Measurements from ENCODE around the gene MEGF11. TPM values are rescaled to one million over a fixed set of nuclear protein-coding genes. Genes with fewer than 3 reads are reported as not detected.

MEGF11 gene
- total RNA-seq, 1 donor from 2014 or later, result 0.06 TPM

DNA sequence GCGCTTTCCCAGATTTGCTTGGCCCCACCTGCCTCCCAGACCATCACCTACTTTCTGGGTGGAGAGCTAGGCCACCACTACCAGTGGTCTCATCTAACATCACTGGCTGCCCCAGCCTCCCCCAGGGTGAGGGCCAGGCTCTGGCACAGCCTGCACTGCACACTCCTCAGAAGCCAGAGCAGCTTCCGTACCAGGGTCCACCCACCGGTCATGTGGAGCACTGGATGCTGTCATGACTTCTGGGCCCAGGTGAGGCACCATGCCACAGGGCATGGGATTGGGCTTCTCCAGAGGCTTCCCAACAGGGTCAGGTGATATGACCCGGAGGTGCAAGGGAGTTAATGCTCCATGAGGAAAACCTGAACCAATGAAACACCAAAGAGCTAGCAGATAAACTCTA is 14.0 kb downstream of the MEGF11 start:
- H2AFZ ChIP-seq (replicated peaks), result no peak overlapping the region
- H3K4me1 ChIP-seq, result no peaks in the 10 kb centered on the region
- H3K27me3 ChIP-seq, result no peaks in the 10 kb centered on the region
- no peak overlapping the region for H3K4me3 Mint-ChIP-seq
- H3K4me2 ChIP-seq, result no peak overlapping the region
- no peak overlapping the region for H3K27ac Mint-ChIP-seq
- no peaks in the 10 kb centered on the region for H3K36me3 ChIP-seq
- no peak for DNase-seq (ENCODE audit: low spot score)
- no peaks in the 10 kb centered on the region for H3K79me2 ChIP-seq (ENCODE audit: low read depth)
- H3K4me1 Mint-ChIP-seq, result no peaks in the 10 kb centered on the region
- H3K4me3 ChIP-seq, result no peak overlapping the region
- no peaks in the 10 kb centered on the region for H3F3A ChIP-seq (ENCODE audit: low read depth)
- no peak overlapping the region for H3K27ac ChIP-seq
- no peaks in the 10 kb centered on the region for H4K20me1 ChIP-seq (ENCODE audit: low read depth)
- no peaks in the 10 kb centered on the region for H3K9me3 Mint-ChIP-seq
- no peaks in the 10 kb centered on the region for H3K36me3 Mint-ChIP-seq
- H3K27me3 Mint-ChIP-seq (ENCODE audit: insufficient read depth, low read depth), result peaks cover 11% of the 10 kb centered on the region
- TF ChIP-seq, protein P1, sequence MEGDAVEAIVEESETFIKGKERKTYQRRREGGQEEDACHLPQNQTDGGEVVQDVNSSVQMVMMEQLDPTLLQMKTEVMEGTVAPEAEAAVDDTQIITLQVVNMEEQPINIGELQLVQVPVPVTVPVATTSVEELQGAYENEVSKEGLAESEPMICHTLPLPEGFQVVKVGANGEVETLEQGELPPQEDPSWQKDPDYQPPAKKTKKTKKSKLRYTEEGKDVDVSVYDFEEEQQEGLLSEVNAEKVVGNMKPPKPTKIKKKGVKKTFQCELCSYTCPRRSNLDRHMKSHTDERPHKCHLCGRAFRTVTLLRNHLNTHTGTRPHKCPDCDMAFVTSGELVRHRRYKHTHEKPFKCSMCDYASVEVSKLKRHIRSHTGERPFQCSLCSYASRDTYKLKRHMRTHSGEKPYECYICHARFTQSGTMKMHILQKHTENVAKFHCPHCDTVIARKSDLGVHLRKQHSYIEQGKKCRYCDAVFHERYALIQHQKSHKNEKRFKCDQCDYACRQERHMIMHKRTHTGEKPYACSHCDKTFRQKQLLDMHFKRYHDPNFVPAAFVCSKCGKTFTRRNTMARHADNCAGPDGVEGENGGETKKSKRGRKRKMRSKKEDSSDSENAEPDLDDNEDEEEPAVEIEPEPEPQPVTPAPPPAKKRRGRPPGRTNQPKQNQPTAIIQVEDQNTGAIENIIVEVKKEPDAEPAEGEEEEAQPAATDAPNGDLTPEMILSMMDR (IDR thresholded peaks at IDR 0.05), result no peak
- TF ChIP-seq EZH2phosphoT487 (IDR thresholded peaks at IDR 0.05), result no peak
- TF ChIP-seq EZH2 (IDR thresholded peaks at IDR 0.05), result no peak
- H3K9me3 ChIP-seq (ENCODE audit: low read depth), result no peaks in the 10 kb centered on the region
- no peak overlapping the region for H3K9ac ChIP-seq

DNA sequence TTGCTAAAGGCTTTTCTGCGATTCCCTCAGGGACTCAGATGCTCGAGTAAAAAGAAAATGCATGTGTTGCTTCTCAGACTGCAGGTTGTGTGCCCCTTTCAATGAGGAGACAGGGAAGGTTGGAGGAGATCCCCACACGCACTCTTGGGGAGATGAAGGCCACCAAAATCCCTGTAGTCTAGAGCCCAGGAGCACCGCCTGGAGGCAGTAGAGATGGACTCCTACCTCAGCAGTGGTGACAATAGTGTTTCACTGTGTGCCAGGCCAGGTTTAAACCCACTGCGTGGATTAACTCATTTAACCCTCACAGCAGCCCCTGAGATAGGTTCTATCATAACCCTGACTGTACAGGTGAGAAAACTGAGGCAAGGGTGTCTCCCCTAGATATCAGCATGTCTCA is 15.2 kb downstream of the MEGF11 start:
- H3K4me1 Mint-ChIP-seq, result no peaks in the 10 kb centered on the region

DNA sequence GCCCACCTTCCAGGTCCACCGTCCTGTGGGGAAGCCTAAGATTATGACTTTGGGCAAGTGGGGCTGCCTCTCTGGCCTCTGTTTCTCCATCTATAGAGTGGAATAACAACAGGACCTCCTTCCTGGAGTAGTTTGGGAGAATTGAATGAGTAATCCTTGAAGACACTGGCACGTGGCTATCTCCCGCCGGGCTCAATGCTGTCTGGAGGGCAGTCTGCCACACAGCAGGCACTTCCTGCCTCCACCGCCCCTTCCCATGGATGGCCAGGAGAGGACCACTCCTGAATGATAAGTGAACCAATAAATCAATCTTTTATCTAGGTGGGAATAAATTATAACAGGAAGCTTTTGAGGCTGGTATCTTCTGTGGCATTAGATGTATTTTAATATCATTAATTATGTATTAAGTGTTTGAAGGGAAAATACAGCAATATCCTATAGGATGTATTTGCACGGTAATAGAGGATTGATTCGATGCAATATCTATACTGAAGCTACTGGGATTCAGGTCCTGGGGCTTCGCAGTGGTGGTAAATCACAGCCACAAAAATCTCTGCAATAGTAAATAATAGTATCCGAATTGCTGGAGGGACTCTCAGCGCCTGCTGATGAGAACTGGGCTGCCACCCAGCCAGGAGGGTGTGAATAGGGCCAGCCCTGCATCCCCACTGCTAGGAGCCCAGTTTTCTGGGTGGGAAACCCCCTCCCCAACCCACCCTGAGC is 15.9 kb downstream of the MEGF11 start:
- no peak overlapping the region for H3K4me3 ChIP-seq
- no peaks in the 10 kb centered on the region for H3K9me3 Mint-ChIP-seq
- H3K79me2 ChIP-seq (ENCODE audit: low read depth), result no peaks in the 10 kb centered on the region
- no peaks in the 10 kb centered on the region for H3K4me1 ChIP-seq
- H3K27me3 ChIP-seq, result no peaks in the 10 kb centered on the region
- no peaks in the 10 kb centered on the region for H3K9me3 ChIP-seq (ENCODE audit: low read depth)
- H3F3A ChIP-seq (ENCODE audit: low read depth), result no peaks in the 10 kb centered on the region
- H3K4me3 Mint-ChIP-seq, result peak overlapping the region; percentile 23
- H2AFZ ChIP-seq (replicated peaks), result no peak overlapping the region
- H3K27me3 Mint-ChIP-seq (ENCODE audit: insufficient read depth, low read depth), result peaks cover 11% of the 10 kb centered on the region
- no peaks in the 10 kb centered on the region for H3K36me3 Mint-ChIP-seq
- no peak overlapping the region for H3K27ac ChIP-seq
- DNase-seq (ENCODE audit: low spot score), result no peak
- no peak overlapping the region for H3K27ac Mint-ChIP-seq
- no peaks in the 10 kb centered on the region for H4K20me1 ChIP-seq (ENCODE audit: low read depth)
- H3K4me1 Mint-ChIP-seq, result no peaks in the 10 kb centered on the region
- TF ChIP-seq EZH2 (IDR thresholded peaks at IDR 0.05), result no peak
- TF ChIP-seq, protein P1 (IDR thresholded peaks at IDR 0.05), result no peak
- no peak for TF ChIP-seq EZH2phosphoT487 (IDR thresholded peaks at IDR 0.05)
- H3K36me3 ChIP-seq, result no peaks in the 10 kb centered on the region
- H3K4me2 ChIP-seq, result no peak overlapping the region
- H3K9ac ChIP-seq, result no peak overlapping the region

More for the DNA sequence above, 15.2 kb downstream of the MEGF11 start:
- H3K4me1 ChIP-seq, result no peaks in the 10 kb centered on the region
- Mint-ChIP-seq H3K27me3 (ENCODE audit: insufficient read depth, low read depth) (peaks cover 11% of the 10 kb centered on the region), H3K36me3 (no peaks in the 10 kb centered on the region), H3K9me3 (no peaks in the 10 kb centered on the region), H3K27ac (no peak overlapping the region), H3K4me3 (no peak overlapping the region)
- no peak overlapping the region for H3K4me3 ChIP-seq
- H3K9ac ChIP-seq, result no peak overlapping the region
- H3F3A ChIP-seq (ENCODE audit: low read depth), result no peaks in the 10 kb centered on the region
- no peaks in the 10 kb centered on the region for H3K36me3 ChIP-seq
- H3K79me2 ChIP-seq (ENCODE audit: low read depth), result no peaks in the 10 kb centered on the region
- no peak overlapping the region for H3K4me2 ChIP-seq
- H3K9me3 ChIP-seq (ENCODE audit: low read depth), result no peaks in the 10 kb centered on the region
- H3K27me3 ChIP-seq, result no peaks in the 10 kb centered on the region
- no peak for DNase-seq (ENCODE audit: low spot score)
- TF ChIP-seq EZH2 (IDR thresholded peaks at IDR 0.05) (no peak), EZH2phosphoT487 (IDR thresholded peaks at IDR 0.05) (no peak)
- TF ChIP-seq, protein P1 (IDR thresholded peaks at IDR 0.05), result no peak
- H4K20me1 ChIP-seq (ENCODE audit: low read depth), result no peaks in the 10 kb centered on the region
- no peak overlapping the region for H2AFZ ChIP-seq (replicated peaks)
- no peak overlapping the region for H3K27ac ChIP-seq

All from neural progenitor cell (in vitro differentiated cells).